Measurements from ENCODE around the gene SHE. TPM values are rescaled to one million over a fixed set of nuclear protein-coding genes. Genes with fewer than 3 reads are reported as not detected.
"Not testable (repeated sequence)": the region's sequence is repeated elsewhere in the genome, so short reads cannot be mapped to it uniquely, and the experiment has no call there.

SHE gene
- total RNA-seq, 2 donors from 2014 or later: 5.4 to 29.9 TPM

GRCh38 chr1:154488922-154489321 is 13.3 kb downstream of the SHE start:
- Histone ChIP-seq H3K27me3 (replicated peaks; ENCODE audit: insufficient read depth) (no peaks in the 10 kb centered on the region), H3K4me3 (no peak overlapping the region), H3K9me3 (no peaks in the 10 kb centered on the region), H3K36me3 (no peaks in the 10 kb centered on the region), H3K27ac (no peak overlapping the region), H3K4me1 (replicated peaks) (no peaks in the 10 kb centered on the region)
- TF ChIP-seq POLR2AphosphoS5 (IDR thresholded peaks at IDR 0.05) (no peak), POLR2A (IDR thresholded peaks at IDR 0.05) (no peak)
- TF ChIP-seq, protein P1, sequence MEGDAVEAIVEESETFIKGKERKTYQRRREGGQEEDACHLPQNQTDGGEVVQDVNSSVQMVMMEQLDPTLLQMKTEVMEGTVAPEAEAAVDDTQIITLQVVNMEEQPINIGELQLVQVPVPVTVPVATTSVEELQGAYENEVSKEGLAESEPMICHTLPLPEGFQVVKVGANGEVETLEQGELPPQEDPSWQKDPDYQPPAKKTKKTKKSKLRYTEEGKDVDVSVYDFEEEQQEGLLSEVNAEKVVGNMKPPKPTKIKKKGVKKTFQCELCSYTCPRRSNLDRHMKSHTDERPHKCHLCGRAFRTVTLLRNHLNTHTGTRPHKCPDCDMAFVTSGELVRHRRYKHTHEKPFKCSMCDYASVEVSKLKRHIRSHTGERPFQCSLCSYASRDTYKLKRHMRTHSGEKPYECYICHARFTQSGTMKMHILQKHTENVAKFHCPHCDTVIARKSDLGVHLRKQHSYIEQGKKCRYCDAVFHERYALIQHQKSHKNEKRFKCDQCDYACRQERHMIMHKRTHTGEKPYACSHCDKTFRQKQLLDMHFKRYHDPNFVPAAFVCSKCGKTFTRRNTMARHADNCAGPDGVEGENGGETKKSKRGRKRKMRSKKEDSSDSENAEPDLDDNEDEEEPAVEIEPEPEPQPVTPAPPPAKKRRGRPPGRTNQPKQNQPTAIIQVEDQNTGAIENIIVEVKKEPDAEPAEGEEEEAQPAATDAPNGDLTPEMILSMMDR (IDR thresholded peaks at IDR 0.05): no peak
- no peak for DNase-seq (ENCODE audit: low spot score)
- intact Hi-C loops (cut with DNase I): loop anchor here (5.0 kb wide), 1 partner anchor 53 kb away; no protein-coding TSS in a partner anchor
- WGBS: 62% methylated on average over 15 of the region's 20 CpGs

- H3K36me3 ChIP-seq; H3K27me3 ChIP-seq (replicated peaks; ENCODE audit: insufficient read depth); H3K27ac ChIP-seq; H3K4me1 ChIP-seq (replicated peaks); H3K4me3 ChIP-seq; H3K9me3 ChIP-seq; DNase-seq (ENCODE audit: low spot score): not testable (repeated sequence)
- 73% methylated on average over 5 of the region's 5 CpGs for WGBS
- intact Hi-C loops (cut with DNase I): loop anchor here (5.0 kb wide), 1 partner anchor 56 kb away; no protein-coding TSS in a partner anchor
These were observed 15.5 kb downstream of the SHE start for GRCh38 chr1:154486756-154487155.

GRCh38 chr1:154485910-154486496 is 16.2 kb downstream of the SHE start:
- H3K27ac ChIP-seq: no peak overlapping the region
- H3K9me3 ChIP-seq: no peaks in the 10 kb centered on the region
- intact Hi-C loops (cut with DNase I): loop anchor here (5.0 kb wide), 1 partner anchor 56 kb away; no protein-coding TSS in a partner anchor
- no peaks in the 10 kb centered on the region for H3K4me1 ChIP-seq (replicated peaks)
- no peaks in the 10 kb centered on the region for H3K36me3 ChIP-seq
- WGBS: 43% methylated on average over 7 of the region's 7 CpGs
- no peak for DNase-seq (ENCODE audit: low spot score)
- TF ChIP-seq POLR2A (IDR thresholded peaks at IDR 0.05) (no peak), POLR2AphosphoS5 (IDR thresholded peaks at IDR 0.05) (no peak)
- TF ChIP-seq, protein P1 (IDR thresholded peaks at IDR 0.05): no peak
- H3K27me3 ChIP-seq (replicated peaks; ENCODE audit: insufficient read depth): no peaks in the 10 kb centered on the region
- no peak overlapping the region for H3K4me3 ChIP-seq

DNA sequence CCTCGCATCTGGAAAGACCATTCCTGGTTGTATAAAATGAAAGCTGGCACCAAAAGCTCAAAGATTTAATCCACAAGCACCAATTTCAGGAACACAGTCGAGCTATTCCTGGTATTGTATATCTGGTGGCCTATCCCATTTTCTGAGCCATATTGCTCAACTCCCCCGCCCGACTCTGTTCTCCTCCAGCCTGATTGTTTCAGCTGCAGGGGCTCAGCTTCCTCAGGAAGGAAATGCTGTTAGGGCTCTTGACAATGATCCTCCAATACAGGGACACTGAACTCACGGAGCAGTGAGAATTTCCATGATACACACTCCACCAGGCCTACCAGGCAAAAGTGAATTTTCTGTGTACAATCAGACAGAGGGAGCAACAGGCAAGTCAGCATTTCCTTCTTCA is 17.1 kb downstream of the SHE start:
- Histone ChIP-seq H3K9me3 (no peaks in the 10 kb centered on the region), H3K4me3 (no peak overlapping the region), H3K4me1 (replicated peaks) (no peaks in the 10 kb centered on the region), H3K36me3 (no peaks in the 10 kb centered on the region), H3K27ac (no peak overlapping the region), H3K27me3 (replicated peaks; ENCODE audit: insufficient read depth) (no peaks in the 10 kb centered on the region)
- WGBS: 75% methylated on average over 5 of the region's 5 CpGs
- TF ChIP-seq POLR2A (IDR thresholded peaks at IDR 0.05) (no peak), POLR2AphosphoS5 (IDR thresholded peaks at IDR 0.05) (no peak)
- TF ChIP-seq, protein P1 (IDR thresholded peaks at IDR 0.05): no peak
- intact Hi-C loops (cut with DNase I): loop anchor here (5.0 kb wide), 1 partner anchor 57 kb away; no protein-coding TSS in a partner anchor
- DNase-seq (ENCODE audit: low spot score): no peak

DNA sequence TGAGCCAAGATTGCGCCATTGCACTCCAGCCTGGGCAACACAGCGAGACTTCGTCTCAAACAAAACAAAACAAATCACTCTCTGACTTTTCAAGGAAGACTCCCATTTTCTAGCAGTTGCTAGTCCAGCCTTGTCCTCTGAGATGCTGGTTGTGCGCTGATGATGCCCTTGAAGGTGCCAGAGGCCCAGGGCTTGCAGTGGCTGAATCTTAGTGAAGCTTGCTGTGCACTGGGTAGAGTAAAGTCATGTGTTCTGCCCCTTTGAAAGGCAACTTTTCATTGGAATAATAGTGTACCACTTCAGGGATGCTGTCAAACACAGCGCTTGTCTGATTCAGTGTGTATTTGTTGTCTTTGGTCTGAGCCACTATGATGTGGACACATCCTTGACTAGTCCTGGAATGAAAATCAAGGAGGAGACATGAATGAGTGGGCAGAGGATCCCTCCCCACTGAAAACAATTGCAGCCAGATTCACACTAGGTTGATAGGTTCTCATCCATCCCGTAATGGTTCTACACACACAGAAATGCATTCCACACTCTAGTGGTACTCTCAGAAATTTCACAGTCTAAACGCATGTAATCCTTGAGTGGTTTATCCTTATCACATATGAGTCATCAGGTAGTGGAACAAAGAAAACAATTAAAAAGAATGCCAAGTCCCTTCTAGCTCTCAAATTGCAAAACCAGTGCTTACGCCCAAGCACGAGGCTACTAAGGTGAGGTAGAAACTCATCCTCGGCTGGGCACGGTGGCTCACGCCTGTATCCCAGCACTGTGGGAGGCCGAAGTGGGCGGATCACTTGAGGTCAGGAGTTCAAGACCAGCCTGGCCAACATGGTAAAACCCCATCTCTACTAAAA is 18.0 kb downstream of the SHE start:
- no peaks in the 10 kb centered on the region for H3K27me3 ChIP-seq (replicated peaks; ENCODE audit: insufficient read depth)
- no peak overlapping the region for H3K27ac ChIP-seq
- TF ChIP-seq POLR2AphosphoS5 (IDR thresholded peaks at IDR 0.05): no peak
- TF ChIP-seq POLR2A (IDR thresholded peaks at IDR 0.05): no peak
- TF ChIP-seq, protein P1 (IDR thresholded peaks at IDR 0.05): no peak
- no peak for DNase-seq (ENCODE audit: low spot score)
- no peaks in the 10 kb centered on the region for H3K4me1 ChIP-seq (replicated peaks)
- intact Hi-C loops (cut with DNase I): no loop called here
- no peaks in the 10 kb centered on the region for H3K9me3 ChIP-seq
- no peak overlapping the region for H3K4me3 ChIP-seq
- 74% methylated on average over 14 of the region's 14 CpGs for WGBS
- H3K36me3 ChIP-seq: no peaks in the 10 kb centered on the region
